ENCODE measurements around the gene ITPR1.

ITPR1 gene

DNA sequence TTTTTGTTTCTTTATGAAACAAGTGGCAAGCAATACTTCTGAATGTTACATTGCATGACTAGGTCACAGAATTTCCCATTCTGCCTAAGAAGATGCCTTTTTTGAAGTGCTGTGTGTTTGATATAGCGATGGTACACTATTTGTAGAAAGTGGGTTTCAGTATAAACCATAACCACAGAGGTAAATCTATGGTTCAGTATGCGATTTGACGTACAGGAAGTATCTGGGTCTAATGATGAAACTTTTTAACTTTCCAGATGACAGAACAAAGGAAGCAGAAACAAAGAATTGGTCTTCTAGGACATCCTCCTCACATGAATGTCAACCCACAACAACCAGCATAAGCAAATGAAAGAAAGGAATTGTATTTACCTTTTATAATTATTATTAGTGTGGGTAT, 352.7 kb downstream of the ITPR1 start:
- no peak for DNase-seq

DNA sequence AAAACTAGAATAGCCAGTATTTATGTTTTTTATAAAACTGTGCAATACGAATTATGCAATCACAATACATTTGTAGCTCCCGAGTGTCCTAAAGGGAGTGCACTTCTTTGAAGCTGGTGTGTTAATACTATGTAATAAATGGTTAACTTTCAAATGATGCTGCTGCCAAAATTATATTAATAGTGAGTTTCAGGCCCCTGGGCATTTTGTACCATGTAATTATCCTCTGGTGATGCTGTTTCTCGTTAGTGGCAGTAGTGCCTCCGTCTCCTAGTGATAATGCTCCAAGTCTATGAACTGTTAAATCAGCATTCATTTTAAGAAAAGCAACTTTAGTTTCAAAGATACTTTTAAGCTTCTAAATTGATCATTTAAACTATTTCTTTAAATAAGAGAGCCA, 353.4 kb downstream of the ITPR1 start:
- no peak for DNase-seq

DNA sequence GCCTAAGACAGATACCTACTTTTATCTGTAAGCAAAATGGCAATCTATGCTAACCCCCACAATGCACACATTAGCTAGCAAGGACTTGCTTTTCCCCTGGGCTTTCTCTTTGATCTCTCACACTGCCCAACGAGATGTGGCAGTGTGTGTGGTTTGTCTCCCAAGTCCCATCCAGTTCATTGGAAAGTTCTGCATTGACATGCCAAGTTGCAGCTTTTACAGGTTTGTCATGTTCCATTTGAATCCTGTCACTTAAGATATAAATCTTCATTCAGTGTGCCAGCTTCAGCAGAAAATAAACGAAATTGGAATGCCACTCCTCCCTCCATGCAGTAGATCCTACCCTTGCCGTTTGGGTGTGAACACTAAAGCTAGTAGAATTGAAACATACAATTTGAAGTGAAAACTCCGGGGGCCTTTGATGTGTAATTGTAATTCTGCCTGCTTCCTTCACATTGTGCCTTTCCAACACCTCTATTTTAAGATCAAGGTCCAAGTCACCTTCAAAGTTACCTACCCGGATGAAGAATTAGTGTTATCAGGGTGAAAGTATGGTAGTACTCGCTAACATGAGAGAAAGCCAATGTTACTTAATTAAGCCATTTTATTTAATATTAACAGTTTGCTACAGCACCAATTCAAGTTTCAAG, 355.2 kb downstream of the ITPR1 start:
- DNase-seq = no peak

DNA sequence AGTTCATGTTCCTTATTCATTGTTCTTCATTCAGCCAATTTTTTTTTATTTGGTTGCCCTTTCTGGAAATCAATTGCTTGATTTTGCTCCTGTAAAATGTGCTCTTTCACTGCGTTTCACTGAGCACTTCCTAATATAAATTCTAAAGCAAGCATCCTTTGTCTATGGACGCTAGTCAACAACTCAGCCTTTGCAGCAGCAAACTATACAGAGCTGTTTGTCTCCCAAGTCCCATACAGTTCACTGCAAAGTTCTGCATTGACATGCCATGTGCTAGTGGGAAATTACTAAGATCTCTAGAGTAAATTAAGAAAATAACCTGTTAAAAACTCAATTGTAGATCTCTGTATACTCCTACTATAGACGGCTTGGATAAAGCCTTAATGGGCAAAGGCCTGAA, 356.0 kb downstream of the ITPR1 start:
- DNase-seq = no peak

DNA sequence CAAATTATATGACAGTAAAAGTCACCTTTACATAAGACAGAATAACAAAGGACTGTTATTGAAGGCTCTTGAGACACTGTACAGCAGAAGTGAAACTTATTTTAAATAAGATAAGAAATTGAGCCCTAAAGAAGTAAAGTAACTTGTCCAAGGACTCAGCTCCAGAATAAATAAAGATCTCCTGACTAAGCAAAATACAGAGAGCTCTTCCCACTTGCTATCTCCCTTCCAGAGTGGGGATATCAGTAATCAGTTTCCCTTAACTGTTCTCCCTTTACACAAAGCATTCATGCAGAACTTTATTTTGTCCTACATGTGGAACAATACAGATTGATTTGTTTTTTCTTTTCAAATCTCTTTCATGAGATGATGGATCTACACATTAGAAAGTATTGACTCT, 356.6 kb downstream of the ITPR1 start:
- DNase-seq = no peak

DNA sequence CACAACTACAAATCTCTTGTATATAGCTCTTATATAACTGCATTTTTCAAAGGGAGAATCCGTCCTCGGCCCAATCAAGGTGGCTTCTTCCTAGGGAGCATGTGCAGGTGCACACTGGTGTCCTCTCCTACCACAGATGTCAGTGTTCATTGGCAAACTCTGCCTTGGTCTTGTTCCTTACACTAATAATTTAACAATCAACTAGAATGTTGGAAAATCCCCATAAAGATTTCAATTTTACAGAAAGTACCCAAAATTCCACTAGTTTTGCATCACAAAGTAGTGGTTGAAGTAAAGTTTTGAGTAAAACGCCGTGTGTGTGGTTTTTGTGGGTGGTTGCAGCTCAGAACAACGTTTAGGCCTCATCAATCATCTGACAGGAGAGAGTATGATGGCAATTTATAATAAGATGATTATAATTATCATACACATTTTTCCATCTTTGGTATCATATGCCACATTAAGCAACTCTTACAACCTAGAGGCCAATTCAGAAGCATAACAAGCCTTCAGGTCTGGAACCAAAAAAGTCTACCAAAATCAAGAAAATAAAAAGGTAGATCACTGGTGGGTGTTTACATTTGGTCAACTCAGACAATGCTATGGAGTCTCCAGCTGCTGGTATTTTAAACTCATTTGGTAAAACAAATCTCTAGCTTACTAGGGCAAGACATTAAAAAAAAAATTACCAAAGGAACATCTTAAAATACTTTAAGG, 357.2 kb downstream of the ITPR1 start:
- DNase-seq = no peak

DNA sequence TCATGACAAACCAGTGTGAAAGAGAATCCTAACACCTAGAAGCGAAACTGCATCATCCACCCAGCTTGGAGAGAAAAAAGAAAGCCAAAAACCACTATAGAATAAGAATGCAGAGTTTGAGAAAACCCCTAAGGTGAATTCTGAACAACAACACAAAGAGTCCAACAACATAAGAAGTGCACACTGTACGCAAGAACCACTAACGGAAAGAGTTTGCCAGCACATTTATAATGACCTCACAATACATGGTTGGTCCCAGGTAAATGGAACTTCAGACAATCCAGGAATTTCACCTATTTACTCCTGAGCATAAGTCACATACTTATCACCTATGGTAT, 357.7 kb downstream of the ITPR1 start:
- DNase-seq = no peak

DNA sequence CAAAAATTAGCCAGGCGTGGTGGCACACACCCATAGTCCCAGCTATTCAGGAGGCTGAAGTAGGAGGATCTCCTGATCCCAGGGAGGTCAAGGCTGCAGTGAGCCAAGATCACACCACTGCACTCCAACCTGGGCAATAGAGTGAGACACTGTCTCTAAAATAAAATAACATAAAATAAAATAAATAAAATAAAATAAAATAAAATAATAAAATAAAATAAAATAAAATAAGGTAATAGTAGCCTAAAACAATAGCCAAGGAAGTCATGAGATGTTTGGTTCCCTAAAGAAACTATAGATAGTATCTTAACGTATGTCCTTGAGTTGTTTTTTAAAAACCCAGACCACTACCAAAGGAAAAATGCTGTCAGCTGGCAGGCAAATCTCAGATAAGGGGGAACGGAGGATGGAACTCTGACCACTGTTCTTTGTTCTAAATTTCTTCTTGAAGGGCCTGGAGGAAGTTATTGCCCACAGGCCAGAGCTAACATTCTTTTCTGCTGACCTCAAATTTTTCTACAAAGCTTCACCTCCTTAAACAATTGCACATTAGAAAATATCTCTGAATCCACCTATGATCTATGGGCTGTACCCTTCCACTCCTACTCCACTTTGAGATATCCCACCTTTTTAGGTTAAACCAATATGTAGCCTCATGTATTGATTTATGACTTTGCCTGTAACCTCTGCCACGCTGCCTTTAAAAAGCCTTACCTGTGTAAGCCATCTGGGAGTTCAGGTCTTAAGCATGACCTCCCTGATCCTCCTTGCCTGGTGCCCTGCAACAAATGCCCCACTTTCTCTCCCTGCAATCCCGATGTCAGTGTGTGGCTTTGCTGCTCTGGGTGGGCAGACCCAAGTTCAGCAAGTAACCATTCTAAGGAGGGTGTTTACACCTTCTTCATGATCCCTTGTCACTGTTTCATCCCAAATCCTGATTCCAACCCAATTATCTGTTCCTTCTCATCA, 359.9 kb downstream of the ITPR1 start:
- no peak for DNase-seq

DNA sequence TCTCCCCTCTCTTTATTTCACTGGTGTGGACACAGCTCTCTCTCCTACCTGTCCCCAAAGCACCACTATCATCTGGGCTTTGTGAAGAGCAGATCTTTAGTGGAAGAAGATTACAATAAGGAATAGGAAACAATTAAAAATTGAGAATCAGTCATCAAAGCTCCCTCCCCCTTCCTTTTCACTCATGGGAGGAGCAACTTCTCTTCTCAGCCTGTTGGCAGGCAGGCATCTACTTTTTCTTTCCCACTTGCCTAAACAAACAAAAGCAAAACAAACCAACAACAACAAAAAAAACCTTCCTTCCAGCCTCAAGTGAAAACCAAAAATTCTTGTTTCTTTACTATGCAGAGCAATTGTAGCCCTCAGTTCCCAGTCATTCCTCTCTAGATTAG, 360.6 kb downstream of the ITPR1 start:
- DNase-seq = no peak

DNA sequence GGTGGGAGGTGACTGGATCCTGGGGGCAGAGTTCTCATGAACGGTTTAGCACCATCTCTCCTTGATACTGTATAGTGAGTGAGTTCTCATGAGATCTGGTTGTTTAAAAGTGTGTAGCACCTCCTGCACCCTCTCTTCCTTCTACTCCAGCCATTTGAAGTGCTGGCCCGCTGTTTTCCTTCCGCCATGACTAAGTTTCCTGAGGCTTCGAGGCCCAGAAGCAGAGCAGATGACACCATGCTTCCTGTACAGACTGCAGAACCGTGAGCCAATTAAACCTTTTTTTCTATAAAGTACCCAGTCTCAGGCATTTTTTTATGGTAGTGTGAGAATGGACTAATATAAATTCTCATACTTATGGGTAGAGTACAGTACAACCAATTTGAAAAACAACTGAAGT, 362.5 kb downstream of the ITPR1 start:
- DNase-seq = no peak

DNA sequence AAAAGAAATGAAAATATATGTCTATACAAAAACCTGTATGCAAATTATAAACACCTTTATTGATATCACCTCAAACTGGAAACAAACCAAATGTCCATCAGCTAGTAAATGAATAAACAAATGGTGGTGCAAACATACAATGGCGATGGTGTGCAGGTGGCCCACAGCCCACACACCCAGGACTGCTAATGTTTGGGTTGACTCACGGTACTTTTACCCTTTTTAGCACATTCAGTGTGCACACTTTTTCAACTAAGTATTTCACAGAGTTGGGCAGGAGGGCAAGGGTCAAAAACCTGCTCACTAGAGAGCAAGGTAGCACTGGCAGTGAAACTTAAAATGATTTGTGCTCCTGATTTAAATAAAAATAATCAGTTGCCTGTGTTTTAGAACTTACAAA, 363.0 kb downstream of the ITPR1 start:
- DNase-seq = no peak

DNA sequence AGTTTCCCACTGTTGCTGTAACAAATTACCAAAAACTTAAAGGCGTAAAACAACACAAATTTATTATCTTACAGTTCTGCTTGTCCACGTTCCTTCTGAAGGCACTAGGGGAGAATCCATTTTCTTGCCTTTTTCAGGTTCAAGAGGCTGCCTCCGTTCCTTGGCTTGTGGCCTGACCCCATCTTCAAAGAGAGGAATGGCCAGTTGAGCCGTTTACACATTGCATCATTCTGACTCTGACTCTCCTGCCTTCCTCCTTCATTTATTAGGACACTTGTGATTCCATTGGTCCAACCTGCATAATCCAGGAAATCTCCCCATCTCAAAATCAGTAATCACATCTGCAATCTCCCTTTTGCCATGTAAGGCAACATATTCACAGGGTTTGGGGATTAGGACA, 363.4 kb downstream of the ITPR1 start:
- DNase-seq = no peak

DNA sequence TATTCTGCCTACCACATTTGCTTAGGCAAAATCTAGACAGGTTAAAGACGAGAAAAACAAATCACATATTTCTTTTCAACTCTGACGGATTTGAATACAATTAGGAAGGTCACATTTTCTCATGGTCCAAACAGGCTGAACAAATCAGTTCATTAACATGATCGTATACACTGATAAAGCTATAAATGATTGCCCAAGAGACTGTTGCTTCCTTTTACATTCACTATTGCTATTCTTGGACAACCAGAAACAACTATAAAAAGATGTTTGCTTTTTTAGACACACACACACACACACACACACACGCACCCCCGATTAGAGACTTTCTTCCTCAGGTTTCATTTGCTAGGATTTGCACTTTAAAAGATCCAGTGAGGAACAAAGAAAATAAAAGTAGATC, 363.8 kb downstream of the ITPR1 start:
- DNase-seq = no peak

DNA sequence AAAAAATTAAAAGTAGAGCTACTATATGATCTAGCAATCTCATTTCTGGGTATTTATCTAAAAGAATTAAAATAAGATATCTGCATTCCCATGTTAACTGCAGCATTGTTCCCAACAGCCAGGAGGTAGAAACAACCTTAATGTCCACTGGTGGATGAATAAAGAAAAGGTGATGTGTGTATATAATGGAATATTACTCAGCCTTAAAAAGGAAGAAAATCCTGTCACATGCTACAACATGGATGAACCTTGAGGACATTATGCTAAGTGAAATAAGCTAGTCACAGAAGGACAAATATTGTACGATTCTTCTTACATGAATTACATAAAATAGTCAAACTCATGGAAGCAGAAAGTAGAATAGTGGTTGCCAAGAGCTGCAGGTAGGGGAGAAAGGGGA, 366.6 kb downstream of the ITPR1 start:
- DNase-seq = no peak

DNA sequence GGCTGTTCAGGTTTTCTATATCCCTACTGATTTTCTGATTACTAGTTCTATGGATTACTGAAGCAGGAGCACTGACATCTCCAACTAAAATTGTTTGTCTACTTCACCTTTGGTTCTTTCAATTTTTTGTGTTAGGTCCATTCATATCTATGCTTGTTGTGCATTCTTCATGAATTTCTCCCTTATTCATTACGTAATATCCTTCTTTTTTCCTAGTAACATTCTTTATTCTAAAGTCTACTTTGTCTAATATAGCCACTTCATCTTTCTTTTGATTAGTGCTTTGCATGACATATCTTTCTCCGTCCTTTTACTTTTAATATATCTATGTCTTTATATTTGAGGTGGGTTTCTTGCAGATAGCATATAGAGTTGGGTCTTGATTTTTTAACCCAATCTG, 369.8 kb downstream of the ITPR1 start:
- DNase-seq = no peak

DNA sequence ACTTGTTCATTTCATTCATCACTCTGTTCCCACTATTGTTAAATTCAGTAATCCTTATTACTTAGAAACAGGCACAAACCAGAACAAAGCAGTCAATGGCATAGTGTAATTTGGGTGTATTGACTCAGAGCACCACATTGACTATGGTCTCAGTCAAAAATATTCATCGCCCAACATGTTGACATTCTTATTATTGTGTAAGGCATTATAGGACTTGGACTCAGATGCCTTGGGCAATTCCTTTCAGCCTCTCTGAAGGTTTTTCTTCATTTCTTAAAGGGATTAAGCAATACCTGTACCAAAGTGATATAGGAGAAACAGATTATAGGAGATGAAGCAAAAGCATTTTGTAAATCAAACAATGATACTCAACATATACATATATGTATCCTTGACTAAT, 371.4 kb downstream of the ITPR1 start:
- no peak for DNase-seq

DNA sequence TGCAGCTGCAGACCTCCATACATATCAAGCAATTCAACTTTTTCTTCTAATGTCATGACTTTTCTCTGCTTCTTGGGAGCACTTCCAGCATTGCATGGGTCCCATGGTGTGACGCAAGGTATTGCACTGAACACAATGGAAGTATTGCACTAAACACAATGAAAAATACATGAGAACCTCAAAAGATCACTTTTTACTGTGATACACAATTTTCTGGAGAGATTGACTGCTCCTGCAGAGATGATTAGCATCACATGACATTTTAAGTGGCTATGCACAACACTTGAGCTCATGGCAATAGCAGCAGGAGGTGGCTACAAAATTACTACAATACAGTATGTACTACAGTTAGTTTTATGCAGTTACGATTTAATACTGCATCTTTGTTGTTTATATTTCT, 372.6 kb downstream of the ITPR1 start:
- DNase-seq = no peak

DNA sequence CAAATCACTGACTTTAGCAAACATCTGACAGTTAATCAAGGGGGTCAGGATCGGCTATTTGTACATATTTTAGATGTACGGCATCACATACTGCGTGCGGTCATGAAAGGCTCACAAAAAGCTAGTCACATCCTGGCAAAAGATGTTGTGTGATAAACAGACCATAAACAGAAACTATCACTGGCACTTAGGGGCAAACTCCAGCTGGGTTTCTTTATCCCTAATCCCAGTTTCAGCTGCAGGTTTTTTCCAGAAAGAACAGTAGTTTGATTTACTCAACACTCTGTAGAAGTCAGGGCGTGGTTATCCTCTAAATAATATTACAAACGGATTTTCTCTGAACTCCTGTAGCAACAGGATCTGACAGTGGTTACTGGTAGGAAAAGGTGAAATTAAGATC, 373.7 kb downstream of the ITPR1 start:
- no peak for DNase-seq

DNA sequence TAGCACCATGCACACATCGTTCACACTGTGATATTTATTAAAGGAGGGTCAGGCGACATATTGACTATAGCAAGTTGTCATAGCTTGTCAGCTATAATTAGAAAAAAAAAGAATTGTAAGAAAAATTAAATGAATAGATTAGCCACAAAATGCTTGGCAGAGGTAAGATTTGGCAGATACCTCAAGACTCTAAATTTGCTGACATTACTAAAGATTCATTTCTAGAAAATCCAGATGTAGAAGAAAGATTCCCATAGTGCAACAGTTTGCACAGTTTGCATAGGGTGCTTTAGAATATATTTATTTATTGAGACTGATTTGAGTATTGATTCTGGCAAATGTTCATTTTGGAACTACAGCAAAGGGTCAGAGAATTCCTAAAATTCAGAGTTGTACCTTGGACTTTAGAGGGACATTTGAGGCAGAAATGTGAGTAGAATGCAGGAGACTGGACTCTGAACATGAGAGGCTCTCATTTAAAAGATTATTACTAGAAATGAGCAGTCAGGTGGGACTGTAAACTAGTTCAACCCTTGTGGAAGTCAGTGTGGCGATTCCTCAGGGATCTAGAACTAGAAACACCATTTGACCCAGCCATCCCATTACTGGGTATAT, 384.1 kb downstream of the ITPR1 start:
- DNase-seq = no peak

DNA sequence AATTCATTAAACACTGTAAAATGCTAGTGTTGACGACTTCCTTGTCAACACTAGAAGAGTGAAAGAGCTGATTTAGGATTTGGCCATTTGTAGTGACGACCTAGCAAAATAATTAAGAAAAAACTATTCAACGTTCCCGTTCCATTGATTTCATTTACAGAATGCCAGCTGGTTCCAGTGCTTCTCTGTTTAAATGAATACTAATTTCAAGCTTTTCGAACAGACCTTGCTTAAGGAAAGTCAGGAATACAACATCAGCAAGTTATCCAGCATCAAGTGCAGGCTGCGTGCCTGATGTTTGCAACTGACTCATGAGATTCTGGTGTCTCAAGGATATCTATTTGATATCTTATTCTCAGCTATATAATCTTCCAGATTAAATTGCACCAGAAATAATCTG, 387.7 kb downstream of the ITPR1 start:
- DNase-seq = no peak

DNA sequence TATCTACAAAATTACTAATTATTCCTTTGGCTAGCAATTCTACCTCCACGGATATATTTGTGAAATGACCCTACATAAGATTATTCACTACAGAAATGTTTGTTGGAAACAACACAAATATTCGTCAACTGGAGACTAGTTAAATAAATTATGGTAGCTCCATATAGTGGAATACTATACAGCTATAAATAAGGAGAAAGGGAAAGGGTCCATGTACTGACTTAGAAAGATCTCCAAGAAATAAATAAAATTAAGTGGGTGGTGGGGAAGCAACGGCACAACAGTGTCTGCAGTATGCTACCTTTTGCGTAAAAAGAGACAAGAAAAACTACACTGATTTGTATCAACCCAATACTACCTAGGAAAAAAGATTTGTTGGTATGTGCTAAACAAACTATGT, 389.4 kb downstream of the ITPR1 start:
- no peak for DNase-seq

DNA sequence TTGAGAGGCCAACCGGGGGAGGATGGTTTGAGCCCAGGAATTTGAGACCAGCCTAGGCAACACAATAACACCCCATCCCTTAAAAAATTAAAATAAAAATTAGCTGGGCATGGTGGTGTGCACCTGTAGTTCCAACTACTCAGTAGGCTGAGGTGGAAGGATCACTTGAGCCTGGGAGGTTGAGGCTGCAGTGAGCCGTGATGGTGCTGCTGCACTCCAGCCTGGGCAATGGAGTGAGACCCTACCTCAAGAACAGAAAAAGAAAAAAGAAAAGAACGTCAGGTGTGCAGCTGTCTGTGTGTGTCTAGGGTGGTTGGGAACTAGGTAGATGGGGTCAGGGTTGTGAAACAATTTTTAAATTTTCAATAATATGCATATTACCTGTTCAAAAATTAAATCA, 389.9 kb downstream of the ITPR1 start:
- DNase-seq = no peak
